ENCODE measurements around the gene PEMT.
"Not testable (repeated sequence)": the region's sequence is repeated elsewhere in the genome, so short reads cannot be mapped to it uniquely, and the experiment has no call there.

Gene PEMT, protein sequence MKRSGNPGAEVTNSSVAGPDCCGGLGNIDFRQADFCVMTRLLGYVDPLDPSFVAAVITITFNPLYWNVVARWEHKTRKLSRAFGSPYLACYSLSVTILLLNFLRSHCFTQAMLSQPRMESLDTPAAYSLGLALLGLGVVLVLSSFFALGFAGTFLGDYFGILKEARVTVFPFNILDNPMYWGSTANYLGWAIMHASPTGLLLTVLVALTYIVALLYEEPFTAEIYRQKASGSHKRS

DNA sequence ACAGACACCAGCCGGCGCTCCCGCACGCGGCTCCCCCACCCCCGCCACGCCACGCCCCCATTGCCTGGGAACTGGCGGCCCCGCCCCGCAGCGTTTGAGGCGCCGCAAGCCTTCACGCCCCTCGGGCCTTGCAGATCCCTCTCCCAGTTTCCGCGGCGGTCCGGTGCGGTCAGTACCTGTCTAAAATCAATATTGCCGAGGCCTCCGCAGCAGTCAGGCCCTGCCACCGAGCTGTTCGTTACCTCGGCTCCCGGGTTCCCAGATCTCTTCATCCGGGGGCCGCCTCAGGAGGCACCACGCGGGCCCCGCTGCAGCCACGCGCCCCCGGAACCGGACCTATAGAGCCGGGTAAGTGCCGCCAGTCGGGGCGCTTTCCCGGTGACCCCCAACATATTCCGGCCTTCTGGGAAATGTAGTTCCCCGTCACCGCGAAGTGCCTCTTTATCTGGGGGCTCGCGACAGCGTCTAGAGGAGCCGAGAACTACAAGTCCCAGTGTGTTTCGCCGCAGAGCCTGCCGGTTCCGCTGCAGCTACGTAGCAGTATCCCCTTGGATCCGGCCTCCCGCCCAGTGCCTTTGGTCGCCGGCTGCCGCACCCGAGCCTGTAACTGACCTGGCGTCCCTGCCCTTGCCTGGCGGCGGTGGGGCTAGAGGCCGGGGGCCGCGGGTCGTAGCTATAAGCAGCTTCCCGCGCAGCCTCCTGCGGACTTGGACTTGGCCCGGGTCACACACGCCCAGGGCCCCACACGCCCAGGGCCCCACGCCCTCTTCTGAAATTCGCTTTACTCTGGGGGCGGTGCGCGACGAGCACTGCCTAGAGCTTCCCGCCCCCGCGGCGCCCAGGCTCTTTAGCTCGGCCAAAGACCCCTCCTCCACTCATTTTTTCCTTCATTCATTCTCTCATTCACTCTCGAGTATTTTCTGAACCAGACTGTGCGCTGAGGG is at the start of gene PEMT:
TSS of gene PEMT (minus strand) at position 354 of the 944 bp plus-strand sequence. CDS start at position 272, 82 bp downstream.
- DNase-seq (ENCODE audit: low read depth): peak; percentile 87

DNA sequence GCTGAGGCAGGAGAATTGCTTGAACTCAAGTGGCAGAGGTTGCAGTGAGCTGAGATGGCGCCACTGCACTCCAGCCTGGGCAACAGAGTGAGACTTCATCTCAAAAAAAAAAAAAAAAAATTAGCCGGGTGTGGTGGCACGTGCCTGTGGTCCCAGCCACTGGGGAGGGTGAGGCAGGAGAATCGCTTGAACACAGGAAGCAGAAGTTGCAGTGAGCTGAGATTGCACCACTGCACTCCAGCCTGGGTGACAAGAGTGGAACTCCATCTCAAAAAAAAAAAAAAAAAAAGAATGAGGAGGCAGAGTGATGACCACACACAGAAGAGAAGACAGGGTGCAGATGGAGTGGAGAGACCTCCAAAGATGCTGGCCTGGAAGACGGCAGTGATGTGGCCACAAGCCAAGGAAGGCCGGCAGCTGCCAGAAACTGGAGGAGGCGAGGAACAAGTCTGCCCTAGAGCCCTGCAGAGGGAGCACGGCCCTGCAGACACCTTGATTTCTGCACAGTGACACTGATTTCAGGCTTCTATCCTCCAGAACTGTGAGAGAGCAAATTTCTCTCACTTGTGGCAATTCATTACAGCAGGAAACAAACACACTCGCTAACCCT is 48.3 kb upstream of the PEMT start:
- not testable (repeated sequence) for DNase-seq (ENCODE audit: low read depth)

DNA sequence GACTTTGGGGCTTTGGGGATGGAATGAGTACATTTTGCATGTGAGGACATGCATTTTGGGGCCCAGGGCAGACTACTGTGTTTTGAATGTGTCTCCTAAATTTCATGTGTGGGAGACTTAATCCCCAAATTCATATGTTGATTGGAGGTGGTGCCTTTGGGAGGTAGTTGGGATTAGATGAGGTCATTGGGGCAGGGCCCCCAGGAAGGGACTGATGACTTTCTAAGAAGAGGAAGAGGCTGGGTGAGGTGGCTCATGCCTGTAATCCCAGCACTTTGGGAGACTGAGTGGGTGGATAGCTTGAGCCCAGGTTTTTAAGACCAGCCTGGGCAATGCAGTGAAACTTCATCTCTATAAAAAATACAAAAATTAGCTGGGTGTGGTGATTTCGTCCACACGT is 47.0 kb upstream of the PEMT start:
- DNase-seq (ENCODE audit: low read depth): no peak

DNA sequence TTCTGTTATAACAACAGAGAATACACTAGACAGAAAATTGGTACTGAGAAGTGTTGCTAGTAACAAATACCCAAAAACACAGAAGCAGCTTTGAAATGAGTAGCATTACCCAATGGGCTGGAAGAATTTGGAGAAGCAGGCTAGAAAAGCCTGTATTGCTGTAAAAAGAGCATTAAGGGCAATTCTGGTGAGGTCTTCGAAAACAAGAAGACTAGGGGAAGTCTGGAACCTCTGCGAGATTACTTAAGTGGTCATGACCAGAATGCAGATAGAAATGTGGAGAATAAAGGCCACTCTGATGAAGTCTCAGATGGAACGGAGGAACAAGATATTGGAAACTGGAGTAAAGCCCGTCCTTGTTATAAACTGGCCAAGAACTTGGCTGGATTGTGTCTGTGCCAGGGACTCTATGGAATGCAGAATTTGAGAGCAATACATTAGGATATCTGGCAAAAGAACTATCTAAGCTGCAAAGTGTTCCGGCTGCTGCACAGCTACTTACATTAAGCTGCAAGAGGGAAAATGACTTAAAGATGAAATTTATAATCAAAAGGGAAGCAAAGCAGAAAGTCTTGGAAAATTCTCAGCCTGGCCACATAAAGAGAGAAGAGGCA is 44.9 kb upstream of the PEMT start:
- DNase-seq (ENCODE audit: low read depth): no peak

DNA sequence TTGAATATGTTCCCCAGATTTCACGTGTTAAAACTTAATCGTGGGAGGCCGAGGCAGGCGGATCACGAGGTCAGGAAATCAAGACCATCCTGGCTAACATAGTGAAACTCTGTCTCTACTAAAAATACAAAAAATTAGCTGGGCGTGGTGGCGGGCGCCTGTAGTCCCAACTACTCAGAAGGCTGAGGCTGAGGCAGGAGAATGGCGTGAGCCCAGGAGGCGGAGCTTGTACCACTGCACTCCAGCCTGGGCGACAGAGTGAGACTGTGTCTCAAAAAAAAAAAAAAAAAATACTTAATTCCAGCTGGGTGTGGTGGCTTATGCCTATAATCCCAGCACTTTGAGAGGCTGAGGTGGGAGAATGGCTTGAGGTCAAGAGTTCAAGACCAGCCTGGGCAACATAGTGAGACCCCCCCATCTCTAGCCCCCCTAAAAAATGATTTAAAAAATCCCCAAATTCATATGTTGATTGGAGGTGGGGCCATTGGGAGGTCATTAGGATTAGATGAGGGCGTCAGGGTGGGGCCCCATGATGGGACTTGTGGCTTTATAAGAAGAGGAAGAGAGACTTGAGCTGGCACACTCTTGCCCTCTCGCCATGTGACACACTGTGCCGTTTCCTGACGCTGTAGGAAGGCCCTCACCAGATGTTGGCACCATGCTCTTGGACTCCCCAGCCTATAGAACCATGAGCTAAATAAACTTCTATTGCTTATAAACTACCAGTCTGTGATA is 44.2 kb upstream of the PEMT start:
- not testable (repeated sequence) for DNase-seq (ENCODE audit: low read depth)

DNA sequence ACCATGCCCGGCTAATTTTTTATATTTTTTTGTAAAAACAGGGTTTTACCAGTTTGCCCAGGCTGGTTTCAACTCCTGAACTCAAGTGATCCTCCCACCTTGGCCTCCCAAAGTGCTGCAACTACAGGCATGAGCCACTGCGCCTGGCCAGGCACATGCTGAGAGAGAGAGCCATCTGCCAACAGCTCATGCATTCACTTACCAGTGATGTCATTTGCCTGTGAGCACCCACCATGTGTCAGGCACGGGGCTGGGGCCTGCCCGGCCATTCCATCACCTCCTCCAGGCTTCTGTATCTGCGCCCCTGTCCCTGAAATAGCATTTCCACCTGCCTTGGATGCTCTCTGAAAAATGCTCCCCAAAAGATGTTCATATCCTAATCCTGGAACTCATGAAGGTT is 43.6 kb upstream of the PEMT start:
- DNase-seq (ENCODE audit: low read depth): no peak

DNA sequence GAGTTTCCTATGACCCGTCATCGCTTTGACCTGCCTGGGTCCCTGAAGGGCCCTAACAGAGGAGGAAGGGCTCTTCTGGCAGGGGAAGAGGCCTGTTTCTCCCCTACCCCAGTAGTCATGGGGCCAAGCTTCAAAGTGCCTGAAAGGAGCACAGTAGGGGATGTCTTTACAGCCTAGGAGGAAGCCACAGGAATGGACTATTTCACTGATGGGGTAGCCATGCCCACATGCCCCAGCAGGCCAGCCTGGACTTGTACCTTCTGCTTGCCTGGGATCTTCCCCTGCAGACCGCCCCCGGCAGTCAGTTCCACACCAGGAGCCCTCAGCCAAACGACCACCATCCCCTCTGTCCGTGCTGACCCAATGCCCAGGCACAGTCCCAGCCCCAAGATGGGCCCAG is 41.8 kb upstream of the PEMT start:
- no peak for DNase-seq (ENCODE audit: low read depth)

DNA sequence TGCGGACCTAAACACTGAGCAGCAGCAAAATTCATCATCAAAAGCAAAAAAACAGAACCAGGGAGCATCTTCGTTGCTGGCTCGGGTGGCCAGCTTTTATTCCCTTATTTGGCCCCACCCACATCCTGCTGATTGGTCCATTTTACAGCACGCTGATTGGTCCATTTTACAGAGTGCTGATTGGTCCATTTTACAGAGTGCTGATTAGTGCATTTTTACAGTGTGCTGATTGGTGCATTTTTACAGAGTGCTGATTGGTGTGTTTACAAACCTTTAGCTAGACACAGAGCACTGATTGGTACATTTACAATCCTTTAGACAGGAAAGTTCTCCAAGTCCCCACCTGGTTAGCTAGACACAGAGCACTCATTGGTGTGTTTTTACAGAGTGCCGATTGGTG is 41.2 kb upstream of the PEMT start:
- DNase-seq (ENCODE audit: low read depth): not testable (repeated sequence)

DNA sequence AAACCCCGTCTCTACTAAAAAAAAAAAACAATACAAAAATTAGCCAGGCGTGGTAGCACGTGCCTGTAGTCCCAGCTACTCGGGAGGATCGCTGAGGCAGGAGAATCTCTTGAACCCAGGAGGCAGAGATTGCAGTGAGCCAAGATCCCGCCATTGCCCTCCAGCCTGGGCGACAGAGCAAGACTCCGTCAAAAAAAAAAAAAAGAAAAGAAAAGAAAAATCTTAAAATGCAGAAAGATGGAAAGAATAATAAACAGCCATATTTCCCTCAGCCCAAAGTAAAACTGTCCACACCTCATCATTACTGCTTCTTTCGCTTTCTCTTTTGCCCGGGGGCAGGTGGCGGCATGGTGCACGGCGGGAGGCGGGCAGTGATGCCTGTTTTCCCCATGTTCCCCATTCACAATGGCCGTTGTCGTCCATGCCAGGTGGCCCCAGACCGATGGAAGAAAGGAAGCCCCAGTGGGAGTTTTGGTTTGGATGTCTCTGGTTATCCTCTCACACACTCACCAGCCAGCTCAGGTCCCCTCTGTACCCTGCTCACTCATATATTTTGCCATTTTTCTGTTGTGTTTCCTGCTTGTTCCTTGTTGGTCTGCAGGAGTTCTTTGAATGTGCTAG is 37.0 kb upstream of the PEMT start:
- peak; percentile 19 for DNase-seq (ENCODE audit: low read depth)

DNA sequence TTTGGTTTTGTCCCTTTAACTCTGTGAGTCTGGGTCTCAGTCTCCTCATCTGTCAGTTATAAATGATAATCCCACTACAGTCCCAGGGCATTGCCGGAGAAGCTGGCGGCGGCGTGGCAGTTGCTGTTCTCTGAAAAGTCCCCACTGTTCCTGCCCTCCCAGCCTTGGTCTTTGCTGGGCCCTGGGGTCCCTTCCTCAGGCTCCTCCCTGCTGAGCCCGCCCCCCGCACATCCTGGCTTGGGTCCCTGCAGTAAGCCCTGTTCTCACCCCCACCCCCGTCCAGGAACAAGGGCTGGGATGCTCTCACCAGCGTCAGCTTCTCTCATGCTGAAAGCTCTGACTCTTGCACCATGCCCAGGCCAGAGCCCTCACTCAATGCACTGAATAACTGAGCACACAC is 35.3 kb upstream of the PEMT start:
- no peak for DNase-seq (ENCODE audit: low read depth)

DNA sequence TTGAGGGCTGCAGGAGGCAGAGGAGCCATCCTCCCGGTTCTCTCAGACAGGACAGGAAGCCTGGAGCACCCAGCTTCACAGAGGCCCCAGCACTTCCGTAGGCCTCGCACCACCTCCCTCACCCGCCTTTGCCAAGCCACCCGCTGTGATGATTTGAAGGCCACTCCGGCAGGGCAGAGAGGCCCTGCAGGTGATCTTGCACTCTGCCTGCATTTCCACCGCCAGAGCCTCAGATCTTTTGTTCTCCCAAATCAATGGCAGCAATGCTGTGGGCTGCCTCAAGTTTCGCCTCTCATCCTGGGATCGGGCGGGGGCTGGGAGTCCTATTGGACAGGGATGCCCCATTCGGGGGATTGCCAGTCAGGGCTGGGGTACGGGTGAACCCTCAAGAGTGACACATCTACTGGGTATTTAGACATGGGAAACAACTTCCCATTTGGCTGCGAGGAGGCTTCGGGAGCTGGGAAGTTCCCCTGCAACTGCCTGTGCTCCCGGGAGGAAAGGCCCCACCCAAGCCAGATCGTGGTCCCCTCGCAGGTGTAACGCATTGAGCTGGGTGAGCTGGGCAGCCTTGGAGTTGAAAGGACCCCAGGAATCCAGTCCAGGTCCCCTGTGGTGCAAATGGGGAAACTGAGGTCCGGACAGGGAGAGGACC is 34.8 kb upstream of the PEMT start:
- DNase-seq (ENCODE audit: low read depth): no peak

DNA sequence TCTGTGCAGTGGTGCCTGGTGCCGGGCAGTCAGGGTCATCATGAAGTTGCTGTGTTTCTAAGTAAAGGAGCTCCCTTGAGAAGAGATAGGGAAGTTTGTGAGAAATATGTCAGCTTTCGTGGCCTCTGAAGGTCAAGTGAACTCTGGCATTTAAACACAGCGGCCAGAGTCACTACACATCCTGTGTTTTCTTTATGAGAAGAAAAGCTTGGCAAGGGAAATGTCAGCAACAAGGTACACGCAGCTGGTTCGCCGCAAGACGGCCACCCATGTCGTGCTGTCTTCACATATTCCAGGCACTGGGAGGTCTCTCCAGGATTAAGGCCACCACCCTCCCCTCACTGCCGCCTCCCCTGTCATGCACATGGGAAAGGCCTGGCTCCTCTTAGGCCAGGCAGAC is 33.2 kb upstream of the PEMT start:
- DNase-seq (ENCODE audit: low read depth): no peak

DNA sequence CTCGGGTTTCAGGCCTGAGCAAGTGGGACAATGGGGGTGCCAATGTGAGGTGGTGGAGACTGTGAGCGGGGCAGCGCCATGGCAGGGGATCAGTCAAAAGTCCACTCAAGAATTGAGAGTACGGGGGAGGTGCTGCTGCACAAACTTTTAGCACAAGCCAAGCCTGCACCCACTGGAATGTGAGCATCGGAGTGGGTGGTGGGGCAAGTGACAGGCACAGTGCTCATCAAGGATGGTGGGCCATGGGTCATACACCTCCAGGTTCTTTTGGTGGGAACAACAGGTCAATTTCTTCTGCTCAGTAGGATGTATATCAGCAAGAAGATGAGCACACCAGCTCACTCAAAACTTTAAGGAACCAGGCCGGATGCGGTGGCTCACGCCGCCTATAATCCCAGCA is 32.4 kb upstream of the PEMT start:
- DNase-seq (ENCODE audit: low read depth): no peak

DNA sequence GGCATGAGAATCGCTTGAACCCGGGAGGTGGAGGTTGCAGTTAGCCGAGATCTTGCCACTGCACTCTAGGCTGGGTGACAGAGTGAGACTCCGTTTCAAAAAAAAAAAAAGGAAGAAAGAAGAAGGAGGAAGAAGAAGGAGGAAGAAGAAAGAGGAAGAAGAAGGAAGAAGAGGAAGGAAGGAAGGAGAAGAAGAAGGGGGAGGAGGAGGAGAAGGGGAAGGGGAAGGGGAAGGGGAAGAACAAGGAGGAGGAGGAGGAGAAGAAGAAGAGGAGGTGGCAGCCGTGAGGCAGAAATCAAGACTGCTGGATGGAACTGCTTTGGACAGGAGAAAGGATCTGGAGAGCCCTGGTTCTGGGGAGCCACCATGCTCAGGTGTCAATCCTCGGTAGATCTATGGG is 29.7 kb upstream of the PEMT start:
- no peak for DNase-seq (ENCODE audit: low read depth)

DNA sequence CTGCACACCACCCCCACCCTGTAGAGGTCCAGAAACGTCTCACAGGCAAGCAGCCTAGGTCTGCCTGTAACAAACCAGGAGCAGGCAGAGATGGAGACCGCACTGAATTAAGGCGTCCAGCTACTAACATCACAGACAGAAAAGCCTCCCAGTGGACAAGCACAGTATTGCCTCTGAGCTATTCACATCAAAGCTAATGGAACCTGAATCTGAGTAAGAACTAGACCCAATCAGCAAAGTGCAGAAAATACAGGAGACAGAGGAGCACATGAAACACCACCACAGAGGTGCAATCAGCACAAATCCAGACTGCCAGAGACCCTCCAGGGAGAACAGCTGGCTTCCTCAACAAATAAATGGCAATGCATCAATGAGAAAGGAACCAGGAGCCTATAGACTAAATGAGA is 22.2 kb upstream of the PEMT start:
- DNase-seq (ENCODE audit: low read depth): peak; percentile 16

DNA sequence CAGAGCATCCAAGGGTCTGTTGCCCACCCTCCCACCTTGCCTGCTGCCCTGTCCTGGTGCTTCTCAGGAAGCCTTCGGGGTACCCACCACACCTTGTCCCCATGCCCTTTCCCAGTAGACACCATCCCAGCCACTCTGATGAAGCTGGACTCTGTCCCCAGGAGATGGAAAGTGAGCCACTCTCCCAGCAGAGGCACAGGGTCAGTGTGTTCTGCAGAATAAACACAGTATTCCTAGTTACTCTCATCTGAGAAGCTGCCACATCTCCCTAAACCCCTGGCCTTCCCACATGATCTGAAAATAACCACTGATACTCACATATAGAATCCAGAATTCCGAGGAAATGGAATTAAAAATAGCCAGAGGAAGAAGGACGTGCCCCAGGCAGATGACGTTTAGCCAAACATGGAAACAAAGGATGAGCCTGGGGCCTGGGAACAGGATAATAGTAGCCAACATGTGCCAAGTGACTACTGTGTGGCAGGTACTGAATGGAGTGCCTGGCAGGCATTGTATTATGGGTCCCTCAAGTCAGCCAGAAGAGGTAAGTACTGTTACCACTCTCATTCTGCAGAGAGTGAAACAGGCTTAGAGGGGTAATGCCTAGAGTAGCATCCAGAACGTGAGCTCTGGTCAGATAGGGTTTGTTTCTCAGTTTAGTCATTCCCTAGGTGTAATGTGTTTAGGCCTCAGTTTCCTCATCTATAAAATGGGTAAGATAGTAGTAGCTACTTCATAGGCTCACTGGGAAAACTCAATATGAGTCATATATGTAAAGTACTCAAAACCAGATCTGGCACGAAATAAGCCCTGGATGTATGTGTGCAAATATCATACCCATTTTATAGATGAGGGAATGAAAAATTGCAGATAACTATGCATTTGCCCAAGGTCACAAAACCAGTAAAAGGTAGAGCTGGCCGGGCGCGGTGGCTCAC is 20.8 kb upstream of the PEMT start:
- DNase-seq (ENCODE audit: low read depth): no peak

DNA sequence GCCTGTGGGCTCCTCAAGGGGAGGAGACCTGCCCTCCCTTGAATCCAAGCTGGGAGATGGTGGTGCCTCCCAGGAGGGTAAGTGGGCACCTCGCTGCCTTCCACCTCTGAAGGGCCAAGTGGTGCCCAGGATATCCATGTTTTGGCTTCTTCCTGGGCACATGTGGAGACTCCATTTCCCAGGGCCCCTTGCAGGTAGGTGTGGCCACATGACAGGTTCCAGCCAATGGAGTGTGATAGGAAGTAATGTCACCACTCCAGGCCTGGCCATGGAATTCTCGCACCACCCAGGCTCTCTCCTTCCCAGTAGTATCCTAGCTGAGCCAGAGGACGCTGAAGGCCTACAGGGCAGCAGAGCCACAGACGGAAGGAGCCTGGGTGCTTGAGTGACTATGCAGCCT is 17.6 kb upstream of the PEMT start:
- DNase-seq (ENCODE audit: low read depth): no peak

DNA sequence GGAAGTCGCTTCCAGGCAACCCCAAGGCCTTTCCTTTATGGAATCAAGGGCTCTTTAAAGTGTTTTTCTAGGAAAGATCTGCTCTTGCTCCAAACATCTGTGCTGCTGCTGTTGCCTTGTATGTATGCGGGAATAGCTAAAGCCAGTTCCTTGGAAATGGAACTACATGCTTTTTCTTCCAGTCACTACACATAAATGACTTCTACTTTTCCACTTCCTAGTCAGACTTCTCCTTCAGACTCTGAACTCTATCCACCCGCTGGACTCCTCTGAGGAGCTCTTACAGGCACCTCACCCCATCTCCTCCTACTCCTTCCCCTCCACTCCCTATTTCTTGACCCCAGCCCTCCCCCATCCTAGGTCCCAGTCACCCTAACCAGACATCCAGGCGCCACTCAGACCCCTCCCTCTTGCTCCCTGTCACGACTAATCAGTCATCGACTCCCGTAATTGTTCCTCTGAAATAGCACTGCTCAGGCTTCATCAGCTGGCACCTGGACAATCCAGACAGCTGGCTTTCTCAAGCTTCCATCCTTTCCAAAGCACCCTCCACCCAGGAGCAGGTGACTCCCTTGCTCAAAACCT is 15.0 kb upstream of the PEMT start:
- DNase-seq (ENCODE audit: low read depth): no peak

DNA sequence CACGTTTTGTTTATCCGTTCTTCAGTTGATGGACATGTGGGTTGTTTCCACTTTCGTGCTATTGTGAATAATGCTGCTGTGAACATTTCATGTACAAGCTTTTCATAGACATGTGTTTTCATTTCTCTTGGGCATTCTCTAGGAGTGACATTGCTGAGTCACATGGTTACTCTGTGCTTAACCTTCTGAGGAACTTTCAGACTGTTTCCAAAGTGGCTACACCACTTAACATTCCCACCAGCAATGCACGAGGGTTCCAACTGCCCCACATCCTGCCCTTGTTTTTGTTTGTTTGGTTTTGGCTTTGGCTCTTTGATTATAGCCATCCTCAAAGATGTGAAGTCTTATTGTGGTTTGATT is 14.2 kb upstream of the PEMT start:
- DNase-seq (ENCODE audit: low read depth): no peak

All from activated T-helper 9 cell treated with anti-CD3 and anti-CD28 coated beads, Interleukin-2, amount 50 U/mL, for 16 hours (primary cell).